HG03439 (cell line): ENCODE data around the gene SFN.

ENCODE experiments used
- ATAC-seq: cut with Tn5 transposase; IDR thresholded peaks from one replicate; pipeline ENCODE4 v1.9.1; 2021; ENCODE audit warnings: mild to moderate bottlenecking, moderate library complexity; ENCODE audit not compliant: unreplicated experiment

The SFN gene

GRCh38 chr1:26909951-26910342 lies 47.0 kb downstream of the SFN start:
- ATAC-seq, result no peak

- no peak for ATAC-seq
Measured at GRCh38 chr1:26910343-26911160, 47.6 kb downstream of the SFN start.

GRCh38 chr1:26911399-26912146 lies 48.6 kb downstream of the SFN start:
- ATAC-seq, result no peak

- ATAC-seq, result no peak
Measured at GRCh38 chr1:26912147-26912490, 49.2 kb downstream of the SFN start.

- no peak for ATAC-seq
Measured at GRCh38 chr1:26913389-26913753, 50.4 kb downstream of the SFN start.
